ENCODE measurements around the gene SFMBT2. TPM values are rescaled to one million over a fixed set of nuclear protein-coding genes. Genes with fewer than 3 reads are reported as not detected.

Gene SFMBT2
- total RNA-seq, 2 experiments from 2014 or later, result 23.8 to 27.6 TPM

DNA sequence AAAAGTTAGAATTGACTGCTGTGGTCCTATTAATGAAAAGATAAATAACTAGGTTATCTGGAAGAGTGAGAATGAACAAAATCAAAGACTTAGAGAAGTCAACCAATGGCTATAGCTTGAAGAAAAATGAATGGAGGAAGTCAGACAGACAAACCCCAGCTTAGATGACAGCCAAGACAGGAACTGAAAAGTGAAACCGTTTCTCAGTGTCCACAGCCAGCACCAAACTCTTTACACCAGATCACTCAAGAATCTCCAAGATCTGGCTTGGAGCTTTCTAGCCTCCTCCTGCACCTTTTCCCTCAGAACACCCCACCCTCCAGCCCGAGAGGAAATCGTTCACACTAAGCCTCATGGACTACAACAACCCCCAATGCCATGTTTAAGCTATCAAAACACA, 167.0 kb downstream of the SFMBT2 start:
- CTCF ChIA-PET, result no interaction called here
- DNase-seq (no peak), ATAC-seq (peak; percentile 42)
- no peak overlapping the region for H3K27ac Mint-ChIP-seq
- no peak overlapping the region for H3K4me3 Mint-ChIP-seq
- TF ChIP-seq, protein P1, sequence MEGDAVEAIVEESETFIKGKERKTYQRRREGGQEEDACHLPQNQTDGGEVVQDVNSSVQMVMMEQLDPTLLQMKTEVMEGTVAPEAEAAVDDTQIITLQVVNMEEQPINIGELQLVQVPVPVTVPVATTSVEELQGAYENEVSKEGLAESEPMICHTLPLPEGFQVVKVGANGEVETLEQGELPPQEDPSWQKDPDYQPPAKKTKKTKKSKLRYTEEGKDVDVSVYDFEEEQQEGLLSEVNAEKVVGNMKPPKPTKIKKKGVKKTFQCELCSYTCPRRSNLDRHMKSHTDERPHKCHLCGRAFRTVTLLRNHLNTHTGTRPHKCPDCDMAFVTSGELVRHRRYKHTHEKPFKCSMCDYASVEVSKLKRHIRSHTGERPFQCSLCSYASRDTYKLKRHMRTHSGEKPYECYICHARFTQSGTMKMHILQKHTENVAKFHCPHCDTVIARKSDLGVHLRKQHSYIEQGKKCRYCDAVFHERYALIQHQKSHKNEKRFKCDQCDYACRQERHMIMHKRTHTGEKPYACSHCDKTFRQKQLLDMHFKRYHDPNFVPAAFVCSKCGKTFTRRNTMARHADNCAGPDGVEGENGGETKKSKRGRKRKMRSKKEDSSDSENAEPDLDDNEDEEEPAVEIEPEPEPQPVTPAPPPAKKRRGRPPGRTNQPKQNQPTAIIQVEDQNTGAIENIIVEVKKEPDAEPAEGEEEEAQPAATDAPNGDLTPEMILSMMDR (IDR thresholded peaks at IDR 0.05), result no peak
- POLR2A ChIA-PET, result interaction anchor here (0.7 to 1.2 kb wide), 2 partner anchors 11 to 15 kb away, joined by 4 to 8 read pairs; no protein-coding TSS in a partner anchor
- H3K36me3 Mint-ChIP-seq (ENCODE audit: low read depth), result peaks cover 54% of the 10 kb centered on the region
- H3K4me1 Mint-ChIP-seq (ENCODE audit: low read depth), result peaks cover 39% of the 10 kb centered on the region
- intact Hi-C loops (cut with micrococcal nuclease), result no loop called here
- H3K27me3 Mint-ChIP-seq, result no peaks in the 10 kb centered on the region
- H3K9me3 Mint-ChIP-seq, result peaks cover 3% of the 10 kb centered on the region

DNA sequence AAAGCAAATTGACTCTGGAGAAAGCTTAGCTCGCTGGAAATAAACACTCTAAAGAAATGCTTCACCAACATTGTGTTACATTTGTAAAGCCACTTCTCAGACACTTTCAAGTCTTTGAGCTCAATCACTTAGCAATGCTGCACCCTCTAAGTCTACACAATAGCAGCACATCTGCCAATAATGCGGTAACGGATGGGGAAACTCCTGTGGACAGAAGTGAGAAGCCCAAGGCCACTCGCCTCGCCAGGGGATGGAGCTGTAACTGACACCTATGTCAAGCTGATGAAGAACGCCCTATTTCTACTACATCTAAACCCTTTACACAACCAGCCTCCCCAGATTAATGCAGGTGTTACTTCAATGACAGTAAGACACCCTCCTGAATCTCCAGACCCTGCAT, 167.7 kb downstream of the SFMBT2 start:
- Mint-ChIP-seq H3K27me3 (no peaks in the 10 kb centered on the region), H3K36me3 (ENCODE audit: low read depth) (peaks cover 51% of the 10 kb centered on the region), H3K9me3 (peaks cover 3% of the 10 kb centered on the region), H3K4me3 (no peak overlapping the region), H3K27ac (no peak overlapping the region), H3K4me1 (ENCODE audit: low read depth) (peaks cover 41% of the 10 kb centered on the region)
- POLR2A ChIA-PET, result interaction anchor here (0.7 to 1.2 kb wide), 2 partner anchors 12 to 16 kb away, joined by 4 to 8 read pairs; no protein-coding TSS in a partner anchor
- DNase-seq (no peak), ATAC-seq (no peak)
- intact Hi-C loops (cut with micrococcal nuclease), result no loop called here
- CTCF ChIA-PET, result interaction anchor here (1.1 kb wide), 1 partner anchor 16 kb away, joined by 3 read pairs; no protein-coding TSS in a partner anchor
- TF ChIP-seq, protein P1 (IDR thresholded peaks at IDR 0.05), result no peak

DNA sequence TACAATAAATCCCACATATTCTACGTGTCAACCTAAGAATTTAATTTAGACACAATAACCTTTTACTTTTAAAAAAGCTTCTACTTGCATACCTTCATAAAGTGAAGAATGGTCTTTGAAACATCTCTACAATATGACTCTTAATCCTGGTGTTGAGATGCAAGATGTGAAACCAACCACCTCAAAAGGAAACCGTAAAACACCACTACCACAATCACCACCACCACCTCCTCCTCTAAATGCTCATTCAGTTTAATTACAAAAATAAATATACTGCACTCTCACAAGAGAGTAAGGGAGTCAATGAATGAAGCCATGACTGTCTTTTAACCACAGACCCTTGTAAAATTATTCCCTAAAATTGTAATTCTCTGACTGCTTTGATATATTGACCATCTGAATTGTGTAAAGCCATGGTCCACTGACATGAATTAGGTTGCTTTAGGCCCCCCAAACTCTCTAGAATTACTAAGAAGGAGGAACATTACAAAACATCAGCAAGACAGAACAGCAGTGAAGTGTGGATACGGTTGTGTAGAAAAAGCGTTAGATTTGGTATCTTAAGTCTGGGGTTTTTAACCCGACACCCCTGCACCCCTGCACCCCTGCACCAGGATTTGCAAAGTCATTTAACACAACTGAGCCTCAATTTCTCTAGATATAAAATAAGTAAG, 171.4 kb downstream of the SFMBT2 start:
- Mint-ChIP-seq H3K4me1 (ENCODE audit: low read depth) (peaks cover 44% of the 10 kb centered on the region), H3K36me3 (ENCODE audit: low read depth) (peaks cover 69% of the 10 kb centered on the region), H3K9me3 (peaks cover 18% of the 10 kb centered on the region), H3K4me3 (no peak overlapping the region), H3K27ac (peak overlapping the region; percentile 0), H3K27me3 (no peaks in the 10 kb centered on the region)
- CTCF ChIA-PET, result interaction anchor here (0.8 to 1.2 kb wide), 2 partner anchors 17 to 20 kb away, joined by 3 to 4 read pairs; no protein-coding TSS in a partner anchor
- TF ChIP-seq, protein P1 (IDR thresholded peaks at IDR 0.05), result no peak
- POLR2A ChIA-PET, result interaction anchor here (0.8 kb wide), 1 partner anchor 169 kb away, joined by 3 read pairs; no protein-coding TSS in a partner anchor
- peak; percentile 72 for DNase-seq
- ATAC-seq, result peak; percentile 87
- intact Hi-C loops (cut with micrococcal nuclease), result no loop called here

DNA sequence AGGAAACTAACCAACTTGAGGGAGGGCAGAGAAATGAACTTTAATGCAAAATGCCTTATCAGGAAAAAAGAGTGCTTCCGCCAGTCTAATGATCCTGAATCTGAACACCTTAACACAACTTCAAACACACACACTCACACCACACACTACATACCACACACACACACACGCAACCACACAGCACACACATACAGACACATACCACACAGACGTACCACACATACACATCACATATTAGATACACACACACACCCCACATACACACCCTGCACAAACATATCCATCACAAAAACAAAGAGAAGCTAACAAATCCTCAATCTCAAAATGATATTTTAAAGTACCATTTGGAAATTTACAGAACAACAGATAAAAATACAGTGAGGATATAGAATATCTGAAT, 175.5 kb downstream of the SFMBT2 start:
- ATAC-seq (no peak), DNase-seq (no peak)
- no peaks in the 10 kb centered on the region for H3K27me3 Mint-ChIP-seq
- CTCF ChIA-PET, result interaction anchor here (0.8 to 1.3 kb wide), 2 partner anchors 24 to 316 kb away, joined by 3 read pairs; no protein-coding TSS in a partner anchor
- H3K36me3 Mint-ChIP-seq (ENCODE audit: low read depth), result peaks cover 55% of the 10 kb centered on the region
- peaks cover 15% of the 10 kb centered on the region for H3K9me3 Mint-ChIP-seq
- H3K4me1 Mint-ChIP-seq (ENCODE audit: low read depth), result peaks cover 34% of the 10 kb centered on the region
- no peak overlapping the region for H3K27ac Mint-ChIP-seq
- TF ChIP-seq, protein P1 (IDR thresholded peaks at IDR 0.05), result no peak
- POLR2A ChIA-PET, result no interaction called here
- intact Hi-C loops (cut with micrococcal nuclease), result no loop called here
- H3K4me3 Mint-ChIP-seq, result no peak overlapping the region

DNA sequence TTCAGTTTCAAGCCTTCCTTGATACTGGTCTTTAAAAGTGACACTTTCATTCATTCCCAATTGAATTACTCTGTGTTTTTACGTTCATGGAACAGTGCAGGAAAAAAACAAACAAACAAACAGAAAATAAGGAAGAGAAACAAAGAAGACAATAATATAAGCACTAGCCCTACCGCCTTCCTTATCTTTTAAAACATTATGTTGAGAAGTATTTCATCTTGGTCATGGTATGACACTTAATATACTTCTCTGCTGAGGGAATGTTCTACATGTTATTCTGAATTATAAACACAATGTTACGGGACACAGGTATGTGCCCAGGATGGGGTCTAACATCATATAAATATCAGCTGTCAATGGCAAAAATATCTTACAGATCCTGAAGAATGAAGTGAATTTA, 176.7 kb downstream of the SFMBT2 start:
- no peak overlapping the region for H3K4me3 Mint-ChIP-seq
- no peaks in the 10 kb centered on the region for H3K27me3 Mint-ChIP-seq
- TF ChIP-seq, protein P1 (IDR thresholded peaks at IDR 0.05), result no peak
- peaks cover 22% of the 10 kb centered on the region for H3K4me1 Mint-ChIP-seq (ENCODE audit: low read depth)
- ChIA-PET POLR2A (no interaction called here), CTCF (no interaction called here)
- DNase-seq (no peak), ATAC-seq (no peak)
- peaks cover 15% of the 10 kb centered on the region for H3K9me3 Mint-ChIP-seq
- no peak overlapping the region for H3K27ac Mint-ChIP-seq
- intact Hi-C loops (cut with micrococcal nuclease), result no loop called here
- H3K36me3 Mint-ChIP-seq (ENCODE audit: low read depth), result peaks cover 53% of the 10 kb centered on the region
